Activated naive CD4-positive, alpha-beta T cell treated with anti-CD3 and anti-CD28 coated beads, Interleukin-2, amount 50 U/mL, for 72 hours (primary cell): ENCODE data around the gene ZNF398. TPM values are rescaled to one million over a fixed set of nuclear protein-coding genes. Genes with fewer than 3 reads are reported as not detected.
"Not testable (repeated sequence)": the region's sequence is repeated elsewhere in the genome, so short reads cannot be mapped to it uniquely, and the experiment has no call there.

Source experiments
- ATAC-seq, 2 donors: fragments of 150-1000 bp; cut with Tn5 transposase; 2 replicates each; pipeline ENCODE4 v1.10.0; 2021; ENCODE audit warnings: mild to moderate bottlenecking in 2 of 2, moderate library complexity in 2 of 2
- DNase-seq, 2 donors: peaks; one replicate each; pipeline ENCODE4 v3.0.0; 2021 to 2022; ENCODE audit warnings: low spot score in 2 of 2
- H3K27ac Mint-ChIP-seq, 2 donors: one replicate each; pipeline ENCODE4 v1.8.0; 2022; ENCODE audit warnings: mild to moderate bottlenecking in 2 of 2, mixed read lengths in 2 of 2
- H3K36me3 Mint-ChIP-seq, 2 donors: one replicate each; pipeline ENCODE4 v1.8.0; 2022; ENCODE audit warnings: mixed read lengths in 2 of 2
- H3K9me3 Mint-ChIP-seq, 2 donors: one replicate each; pipeline ENCODE4 v1.8.0; 2022; ENCODE audit warnings: mixed read lengths in 2 of 2
- total RNA-seq, 2 donors: library from RNA; stranded (reverse); gene quantifications; one replicate each; pipeline ENCODE4 v1.2.3, GENCODE V29; 2022

The ZNF398 gene
- total RNA-seq, 2 donors from 2014 or later: 6.6 to 8.7 TPM

GRCh38 chr7:149207324-149208035, 60.2 kb downstream of the ZNF398 start:
- no peak for ATAC-seq
- peaks cover 39 to 45% of the 10 kb centered on the region in 2 donors for H3K36me3 Mint-ChIP-seq
- H3K27ac Mint-ChIP-seq: peak overlapping the region in 1 of 2 donors; percentile 88
- no peak for DNase-seq
- H3K9me3 Mint-ChIP-seq: no peaks in the 10 kb centered on the region

- Mint-ChIP-seq H3K27ac (peak overlapping the region; percentile 79 to 98), H3K36me3 (peaks cover 31 to 35% of the 10 kb centered on the region in 2 donors), H3K9me3 (no peaks in the 10 kb centered on the region)
- DNase-seq: peak; percentile 72 to 89
- ATAC-seq: peak; percentile 82 to 88
Observed at GRCh38 chr7:149209518-149210269, 62.4 kb downstream of the ZNF398 start.

- Mint-ChIP-seq H3K9me3 (no peaks in the 10 kb centered on the region), H3K36me3 (peaks cover 29 to 35% of the 10 kb centered on the region in 2 donors), H3K27ac (peak overlapping the region; percentile 79 to 98)
- no peak for ATAC-seq
- no peak for DNase-seq
Observed at GRCh38 chr7:149210551-149210950, 63.3 kb downstream of the ZNF398 start.

- Mint-ChIP-seq H3K9me3 (no peaks in the 10 kb centered on the region), H3K36me3 (peaks cover 17 to 19% of the 10 kb centered on the region in 2 donors), H3K27ac (peak overlapping the region in 1 of 2 donors; percentile 46)
- no peak for DNase-seq
- ATAC-seq: no peak
Observed at GRCh38 chr7:149214020-149214720, 66.9 kb downstream of the ZNF398 start.

- peak overlapping the region in 1 of 2 donors; percentile 26 for H3K27ac Mint-ChIP-seq
- DNase-seq: no peak
- peaks cover 24 to 25% of the 10 kb centered on the region in 2 donors for H3K36me3 Mint-ChIP-seq
- no peak for ATAC-seq
- H3K9me3 Mint-ChIP-seq: no peaks in the 10 kb centered on the region
Observed at GRCh38 chr7:149216402-149216801, 69.1 kb downstream of the ZNF398 start.

- Mint-ChIP-seq H3K36me3 (peaks cover 27 to 30% of the 10 kb centered on the region in 2 donors), H3K9me3 (no peaks in the 10 kb centered on the region), H3K27ac (peak overlapping the region; percentile 3 to 51)
- no peak for DNase-seq
- ATAC-seq: no peak
Observed at GRCh38 chr7:149217570-149217969, 70.3 kb downstream of the ZNF398 start.

GRCh38 chr7:149218469-149219420, 71.5 kb downstream of the ZNF398 start:
- Mint-ChIP-seq H3K9me3 (no peaks in the 10 kb centered on the region), H3K36me3 (peaks cover 23 to 27% of the 10 kb centered on the region in 2 donors), H3K27ac (peak overlapping the region; percentile 36 to 84)
- no peak for ATAC-seq
- no peak for DNase-seq

- ATAC-seq (no peak), DNase-seq (no peak)
- peaks cover 26 to 28% of the 10 kb centered on the region in 2 donors for H3K36me3 Mint-ChIP-seq
- no peak overlapping the region for H3K27ac Mint-ChIP-seq
- no peaks in the 10 kb centered on the region for H3K9me3 Mint-ChIP-seq
Observed at GRCh38 chr7:149220534-149220933, 73.3 kb downstream of the ZNF398 start.

- peaks cover 30 to 35% of the 10 kb centered on the region in 2 donors for H3K36me3 Mint-ChIP-seq
Observed at GRCh38 chr7:149223176-149223575, 75.9 kb downstream of the ZNF398 start.

GRCh38 chr7:149223761-149224160, 76.5 kb downstream of the ZNF398 start:
- DNase-seq (no peak), ATAC-seq (no peak)
- H3K36me3 Mint-ChIP-seq: peaks cover 30 to 35% of the 10 kb centered on the region in 2 donors
- no peak overlapping the region for H3K27ac Mint-ChIP-seq
- no peaks in the 10 kb centered on the region for H3K9me3 Mint-ChIP-seq

More at GRCh38 chr7:149223176-149223575, 75.9 kb downstream of the ZNF398 start:
- DNase-seq (no peak), ATAC-seq (no peak)
- H3K9me3 Mint-ChIP-seq: no peaks in the 10 kb centered on the region
- H3K27ac Mint-ChIP-seq: no peak overlapping the region

- Mint-ChIP-seq H3K9me3 (no peaks in the 10 kb centered on the region), H3K27ac (no peak overlapping the region), H3K36me3 (peaks cover 25 to 30% of the 10 kb centered on the region in 2 donors)
- ATAC-seq: no peak
- no peak for DNase-seq
Observed at GRCh38 chr7:149224352-149224751, 77.1 kb downstream of the ZNF398 start.

GRCh38 chr7:149225106-149225505, 77.9 kb downstream of the ZNF398 start:
- no peak for DNase-seq
- peaks cover 20 to 24% of the 10 kb centered on the region in 2 donors for H3K36me3 Mint-ChIP-seq

GRCh38 chr7:149225656-149226055, 78.4 kb downstream of the ZNF398 start:
- no peak for DNase-seq
- Mint-ChIP-seq H3K9me3 (no peaks in the 10 kb centered on the region), H3K27ac (peak overlapping the region in 1 of 2 donors; percentile 4), H3K36me3 (peaks cover 20 to 24% of the 10 kb centered on the region in 2 donors)
- no peak for ATAC-seq

More at GRCh38 chr7:149225106-149225505, 77.9 kb downstream of the ZNF398 start:
- no peaks in the 10 kb centered on the region for H3K9me3 Mint-ChIP-seq
- no peak for ATAC-seq
- no peak overlapping the region for H3K27ac Mint-ChIP-seq

GRCh38 chr7:149226366-149226765, 79.1 kb downstream of the ZNF398 start:
- peaks cover 15 to 18% of the 10 kb centered on the region in 2 donors for H3K36me3 Mint-ChIP-seq
- not testable (repeated sequence) for DNase-seq, ATAC-seq, H3K9me3 Mint-ChIP-seq
- H3K27ac Mint-ChIP-seq: peak overlapping the region in 1 of 2 donors; percentile 4

GRCh38 chr7:149226840-149227494, 79.7 kb downstream of the ZNF398 start:
- H3K9me3 Mint-ChIP-seq: no peaks in the 10 kb centered on the region
- DNase-seq (no peak), ATAC-seq (no peak)
- no peak overlapping the region for H3K27ac Mint-ChIP-seq
- H3K36me3 Mint-ChIP-seq: peaks cover 13% of the 10 kb centered on the region in 2 donors
